Activated T-cell treated with anti-CD3 and anti-CD28 coated beads, Interleukin-2, amount 50 U/mL, for 1 hour (primary cell): ENCODE data around the gene ATP2B2.
A peak's percentile ranks its signal among the peaks of the same experiment; 100 is the strongest.

Source experiments
- DNase-seq: peaks from one replicate; pipeline ENCODE4 v3.0.0-alpha.2; 2020

ATP2B2 gene

GRCh38 chr3:10289787-10290355 is 215.5 kb downstream of the ATP2B2 start:
- no peak for DNase-seq

- DNase-seq: no peak
Measured at GRCh38 chr3:10289077-10289476, 216.3 kb downstream of the ATP2B2 start.

GRCh38 chr3:10288575-10288960 is 216.8 kb downstream of the ATP2B2 start:
- DNase-seq: no peak

- DNase-seq: no peak
Measured at GRCh38 chr3:10287936-10288574, 217.3 kb downstream of the ATP2B2 start.

GRCh38 chr3:10286596-10287295 is 218.6 kb downstream of the ATP2B2 start:
- no peak for DNase-seq

- no peak for DNase-seq
Measured at GRCh38 chr3:10286133-10286524, 219.3 kb downstream of the ATP2B2 start.

- no peak for DNase-seq
Measured at GRCh38 chr3:10285272-10286132, 219.9 kb downstream of the ATP2B2 start.

GRCh38 chr3:10284496-10284895 is 220.9 kb downstream of the ATP2B2 start:
- DNase-seq: peak; percentile 37

GRCh38 chr3:10283638-10284037 is 221.7 kb downstream of the ATP2B2 start:
- no peak for DNase-seq

- no peak for DNase-seq
Measured at GRCh38 chr3:10281951-10282350, 223.4 kb downstream of the ATP2B2 start.

GRCh38 chr3:10280571-10280970 is 224.8 kb downstream of the ATP2B2 start:
- DNase-seq: no peak

- DNase-seq: no peak
Measured at GRCh38 chr3:10280177-10280529, 225.2 kb downstream of the ATP2B2 start.

- DNase-seq: no peak
Measured at GRCh38 chr3:10279384-10280176, 225.8 kb downstream of the ATP2B2 start.

- no peak for DNase-seq
Measured at GRCh38 chr3:10278501-10278900, 226.9 kb downstream of the ATP2B2 start.

GRCh38 chr3:10277115-10277625 is 228.2 kb downstream of the ATP2B2 start:
- DNase-seq: no peak

- no peak for DNase-seq
Measured at GRCh38 chr3:10274601-10275000, 230.8 kb downstream of the ATP2B2 start.
